Raji (cell line): ENCODE measurements around the gene ALS2CL.

Experiments
- POLR2A ChIP-seq: IDR thresholded peaks from 2 replicates; pipeline ENCODE4 v1.6.1; 2011; ENCODE audit warnings: low read depth, low read length, control low read depth; ENCODE audit not compliant: insufficient read depth

ALS2CL gene

DNA sequence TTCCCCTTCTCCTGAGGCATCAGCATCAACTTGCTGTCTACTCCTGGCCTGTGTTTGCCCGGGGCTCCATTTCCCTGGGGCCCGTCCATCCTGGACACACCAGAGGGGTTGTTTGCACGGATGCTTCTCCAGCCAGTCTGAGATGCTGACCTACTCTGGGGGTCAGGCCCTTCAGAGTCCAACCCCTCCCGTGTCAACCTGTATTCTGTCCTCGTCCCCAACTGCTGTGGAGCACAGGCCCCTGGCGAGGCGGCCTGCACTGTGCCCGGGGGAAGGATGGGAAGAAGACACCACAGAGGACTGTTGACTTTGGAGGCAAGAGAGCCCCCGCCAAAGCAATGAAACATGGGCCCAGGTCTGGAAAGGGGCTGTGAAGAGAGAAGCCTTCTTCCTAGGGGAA lies 25.8 kb downstream of the ALS2CL start:
- no peak for TF ChIP-seq POLR2A

DNA sequence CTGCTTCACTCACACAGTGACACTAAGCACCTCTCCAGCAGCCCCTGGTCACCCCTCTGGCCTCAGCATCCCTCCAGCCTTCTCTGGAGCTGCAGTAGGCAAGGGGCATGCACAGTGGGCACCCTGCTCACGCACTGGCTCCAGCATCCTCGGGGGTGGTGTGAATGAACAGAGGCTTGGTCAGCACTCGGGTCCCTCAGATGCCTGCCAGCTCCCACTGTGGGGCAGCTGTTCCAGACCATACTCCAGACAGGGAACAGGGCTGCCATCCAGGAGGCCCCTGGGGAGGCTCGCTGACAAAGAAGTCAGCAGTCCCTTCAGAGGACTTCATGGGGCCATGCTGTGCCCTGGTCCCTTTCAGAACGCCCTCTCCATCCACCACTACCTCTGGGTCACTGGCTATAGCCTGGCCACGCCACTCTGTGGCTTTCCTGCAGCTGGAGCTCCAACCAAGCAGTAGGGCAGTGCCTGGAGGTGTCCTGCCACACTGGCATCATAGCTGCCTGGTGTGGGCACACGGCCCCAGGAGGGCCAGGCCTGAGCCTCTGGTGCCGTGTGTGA lies 26.3 kb downstream of the ALS2CL start:
- TF ChIP-seq POLR2A: no peak

DNA sequence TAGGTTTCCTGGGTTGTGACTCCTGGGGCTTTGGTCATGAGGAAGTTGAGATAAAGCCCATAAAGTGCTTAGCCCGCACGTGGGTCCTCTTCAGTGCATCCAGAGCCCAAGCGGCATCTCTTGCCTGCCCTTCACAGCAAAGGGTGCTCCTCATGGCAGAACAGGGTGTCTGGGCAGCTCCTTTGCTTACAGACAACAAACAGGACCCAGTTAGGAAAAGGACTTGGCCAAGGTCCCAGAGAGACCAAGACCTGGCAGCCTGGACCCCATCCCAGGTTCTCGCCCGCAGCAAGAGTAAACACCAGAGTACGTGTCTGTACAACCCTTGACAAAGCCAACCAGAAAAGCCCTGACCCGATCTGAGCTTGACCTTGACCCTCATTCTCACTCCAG lies 27.0 kb downstream of the ALS2CL start:
- no peak for TF ChIP-seq POLR2A

DNA sequence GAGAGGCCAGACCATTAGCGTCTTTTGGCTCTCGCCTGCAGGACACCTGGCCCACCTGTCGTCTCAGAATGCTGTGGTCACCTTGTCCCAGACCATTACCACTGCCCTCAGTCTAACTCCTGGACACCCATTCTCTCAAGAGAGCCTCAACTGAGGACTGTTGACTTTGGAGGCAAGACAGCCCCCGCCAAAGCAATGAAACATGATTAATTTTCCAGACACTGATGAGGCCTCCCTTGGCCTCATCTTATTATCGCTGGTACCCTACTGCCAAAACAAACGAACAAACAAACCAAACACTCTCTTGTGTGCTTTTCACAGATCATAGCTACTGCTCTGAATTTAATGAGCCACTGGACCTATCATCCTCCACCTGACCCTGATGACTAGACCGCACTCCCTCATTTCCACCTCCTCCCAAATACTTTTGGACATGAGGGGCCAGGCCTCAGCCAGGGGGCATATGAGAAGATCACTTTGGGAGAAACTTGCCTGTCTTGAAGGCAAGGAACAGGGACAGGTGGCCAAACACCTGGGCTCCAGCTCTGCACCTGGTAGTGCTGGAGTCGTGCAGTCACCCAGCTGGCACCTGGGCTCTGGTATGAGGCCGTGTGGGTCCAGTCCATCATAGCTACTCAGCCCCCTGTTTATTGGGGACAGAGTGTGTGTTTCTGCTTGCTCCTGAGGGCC lies 27.6 kb downstream of the ALS2CL start:
- TF ChIP-seq POLR2A: no peak

DNA sequence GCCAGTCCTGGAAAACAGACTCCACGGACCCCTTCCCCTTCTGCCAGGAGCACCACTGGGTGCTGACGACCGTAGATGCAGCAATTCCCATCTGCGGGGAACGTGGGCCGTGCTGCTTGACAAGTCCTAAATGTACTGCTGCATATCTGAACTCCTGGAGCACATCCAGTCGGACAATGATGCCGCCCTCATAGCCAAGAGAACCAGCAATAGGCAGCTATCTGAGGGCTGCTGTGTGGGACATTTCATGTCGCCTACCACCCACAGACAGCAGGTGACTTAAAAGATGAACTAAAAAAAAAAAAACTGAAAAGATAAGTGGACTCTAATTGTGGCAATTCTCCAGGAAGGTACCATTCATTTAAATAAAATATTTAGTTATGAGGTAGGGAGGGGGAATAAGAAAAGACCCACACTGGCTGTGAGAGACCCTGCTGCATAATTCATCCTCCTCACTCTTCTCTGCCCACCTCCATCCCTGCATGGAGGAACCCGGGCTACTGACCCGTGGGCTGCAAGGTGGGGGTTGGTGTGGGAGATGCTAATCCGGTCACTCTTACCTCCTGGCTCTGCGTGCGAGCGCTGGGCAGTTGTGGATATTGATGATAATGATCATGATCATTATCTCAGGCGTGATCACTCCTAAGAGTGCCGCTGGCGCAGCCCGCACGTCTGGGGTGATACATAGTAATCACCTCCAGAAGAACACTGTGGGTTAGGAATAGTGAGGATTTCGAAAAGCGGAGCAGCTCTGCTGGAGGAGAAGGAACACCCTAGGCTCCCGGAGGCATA lies 28.3 kb downstream of the ALS2CL start:
- TF ChIP-seq POLR2A: no peak

DNA sequence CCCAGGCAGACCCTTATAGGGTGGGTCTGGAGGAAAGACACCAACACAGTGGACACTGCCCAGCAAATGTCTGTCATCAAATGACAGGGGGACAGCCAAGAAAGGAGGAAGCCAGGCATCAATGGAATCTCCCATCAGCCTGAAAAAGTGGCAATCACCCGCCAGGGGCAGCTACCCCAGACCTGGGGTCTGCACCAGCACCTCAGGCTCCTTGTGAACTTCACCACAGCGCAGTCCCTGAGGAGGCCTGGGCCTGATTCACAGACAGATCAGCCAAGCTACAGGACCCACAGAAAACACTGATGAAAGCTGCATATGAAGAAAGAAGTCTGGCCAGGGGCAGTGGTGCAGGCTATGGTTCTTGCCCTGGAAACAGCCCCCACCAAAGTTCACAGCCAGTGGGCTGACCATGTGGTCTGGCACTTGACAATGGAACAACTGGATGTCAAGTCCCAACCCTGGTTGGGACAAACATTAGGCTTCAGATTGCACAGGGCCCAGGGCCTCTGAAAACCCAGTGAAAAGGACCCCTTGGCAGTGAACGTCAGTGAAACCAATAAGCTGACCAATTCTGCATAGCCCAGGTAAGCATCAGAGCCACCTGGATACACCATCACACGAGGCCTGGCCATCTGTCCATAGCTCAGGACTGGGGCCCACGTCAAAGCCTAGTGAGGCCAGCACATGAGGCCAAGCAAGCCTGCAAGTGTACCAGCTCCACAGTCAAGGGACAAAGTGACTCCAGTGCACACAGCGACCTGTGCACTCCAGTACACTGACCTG lies 29.1 kb downstream of the ALS2CL start:
- TF ChIP-seq POLR2A: no peak

DNA sequence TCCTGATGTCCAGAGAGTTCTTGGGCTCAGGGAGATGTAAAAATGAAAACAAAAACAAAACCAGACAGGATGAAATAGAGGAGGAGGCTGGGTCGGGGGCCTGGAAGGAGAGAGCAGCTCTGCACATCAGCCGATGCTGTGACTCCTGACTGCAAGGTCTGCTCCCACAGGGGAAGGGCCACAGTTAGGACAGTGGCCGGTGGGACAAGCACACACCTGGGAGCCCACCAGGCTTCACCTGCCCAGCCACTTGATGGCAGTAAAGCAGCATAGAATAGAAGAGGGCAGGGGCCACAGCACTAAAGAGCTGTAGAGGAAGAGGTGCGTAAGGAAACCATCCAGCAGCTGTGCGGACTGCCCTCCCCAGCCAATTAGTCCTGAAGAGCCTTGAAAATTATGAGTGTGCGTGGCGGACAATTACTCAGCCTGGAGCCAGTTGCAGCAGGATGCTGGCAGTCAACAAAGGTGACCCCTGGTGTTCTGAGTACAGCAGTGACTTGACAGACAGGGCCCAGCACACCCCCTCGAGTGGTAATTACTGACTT lies 29.8 kb downstream of the ALS2CL start:
- TF ChIP-seq POLR2A: no peak

DNA sequence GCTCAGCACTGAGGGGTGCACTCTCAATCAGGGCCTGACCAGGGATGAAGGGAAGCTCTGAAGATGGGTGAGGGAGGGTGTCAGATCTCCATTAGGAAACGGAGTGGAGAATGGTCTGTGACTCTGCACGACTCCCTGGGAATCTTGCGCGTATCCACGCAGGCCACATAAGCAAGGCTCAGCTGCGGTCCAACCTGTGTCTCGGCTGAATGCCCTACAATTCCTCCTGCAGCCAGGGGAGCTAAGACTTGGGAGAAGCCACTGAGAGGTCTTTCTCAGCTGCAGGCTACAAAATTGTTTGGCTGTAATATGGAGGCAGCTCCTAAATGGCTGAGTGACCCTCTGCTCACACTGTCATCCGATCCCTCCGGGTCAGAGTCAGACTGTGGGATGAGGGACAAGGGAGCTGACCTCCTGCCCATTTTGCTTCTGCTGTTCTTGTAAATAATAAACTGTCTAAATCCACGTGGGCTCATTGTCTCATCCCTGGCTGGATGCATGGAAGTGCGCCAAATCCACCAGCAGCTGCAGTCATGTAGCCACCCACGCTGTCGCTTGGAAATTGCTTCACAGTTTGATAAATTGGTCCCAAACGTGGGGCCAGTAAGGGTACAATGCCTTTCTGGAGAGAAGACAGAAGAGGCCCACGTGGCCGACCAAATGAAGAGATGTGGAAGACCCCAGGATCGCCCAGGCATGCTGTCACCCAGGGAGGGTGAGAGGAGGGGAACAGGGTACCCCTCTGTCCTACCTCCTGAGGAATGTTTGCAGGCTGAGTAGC lies 30.5 kb downstream of the ALS2CL start:
- no peak for TF ChIP-seq POLR2A

DNA sequence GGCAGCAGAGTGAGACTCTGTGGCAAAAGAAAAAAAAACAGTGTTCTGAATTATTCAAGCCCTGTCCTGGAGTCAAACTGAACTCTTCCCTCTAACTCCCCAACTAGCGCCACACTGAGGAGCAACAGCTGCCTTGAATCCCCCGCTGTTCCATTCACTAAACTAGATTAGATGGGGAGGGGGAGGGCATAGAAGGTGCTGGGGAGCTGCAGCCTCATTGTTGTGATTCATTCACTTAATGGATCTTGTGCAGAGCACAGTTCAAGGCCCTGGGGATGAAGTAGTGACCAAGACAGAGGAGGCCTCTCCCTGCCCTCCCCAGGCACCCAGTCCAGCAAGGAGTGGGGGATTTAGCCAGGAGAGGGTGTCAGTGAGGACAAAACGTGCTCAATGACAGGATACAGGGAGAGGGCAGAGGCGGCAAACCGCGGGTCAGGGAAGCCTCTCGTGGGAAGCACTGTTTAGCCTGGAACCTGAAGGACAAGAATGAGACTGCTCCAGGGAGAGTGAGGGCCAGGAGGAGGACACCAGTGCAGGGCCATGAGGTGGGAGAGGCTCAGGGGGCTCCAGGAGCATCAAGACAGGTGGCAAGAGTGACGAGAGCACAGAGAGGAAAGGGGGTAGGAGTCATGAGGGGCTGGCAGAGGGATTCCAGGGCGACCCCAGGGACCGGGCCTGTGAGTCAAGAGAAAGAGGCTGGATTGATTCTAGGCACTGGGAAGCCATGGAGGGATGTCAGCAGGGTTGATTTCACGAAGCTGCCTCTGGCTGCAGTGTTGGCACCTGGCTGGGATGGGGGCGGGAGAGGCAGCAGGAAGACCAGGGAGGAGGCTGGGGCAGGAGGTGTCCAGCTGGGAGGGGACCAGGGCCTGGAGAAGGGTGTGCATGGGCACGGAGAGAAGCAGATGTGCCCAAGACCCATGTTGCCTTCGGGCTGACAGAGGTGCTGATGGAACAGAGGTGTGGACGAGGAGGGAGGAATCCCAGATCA lies 31.4 kb downstream of the ALS2CL start:
- TF ChIP-seq POLR2A: no peak

DNA sequence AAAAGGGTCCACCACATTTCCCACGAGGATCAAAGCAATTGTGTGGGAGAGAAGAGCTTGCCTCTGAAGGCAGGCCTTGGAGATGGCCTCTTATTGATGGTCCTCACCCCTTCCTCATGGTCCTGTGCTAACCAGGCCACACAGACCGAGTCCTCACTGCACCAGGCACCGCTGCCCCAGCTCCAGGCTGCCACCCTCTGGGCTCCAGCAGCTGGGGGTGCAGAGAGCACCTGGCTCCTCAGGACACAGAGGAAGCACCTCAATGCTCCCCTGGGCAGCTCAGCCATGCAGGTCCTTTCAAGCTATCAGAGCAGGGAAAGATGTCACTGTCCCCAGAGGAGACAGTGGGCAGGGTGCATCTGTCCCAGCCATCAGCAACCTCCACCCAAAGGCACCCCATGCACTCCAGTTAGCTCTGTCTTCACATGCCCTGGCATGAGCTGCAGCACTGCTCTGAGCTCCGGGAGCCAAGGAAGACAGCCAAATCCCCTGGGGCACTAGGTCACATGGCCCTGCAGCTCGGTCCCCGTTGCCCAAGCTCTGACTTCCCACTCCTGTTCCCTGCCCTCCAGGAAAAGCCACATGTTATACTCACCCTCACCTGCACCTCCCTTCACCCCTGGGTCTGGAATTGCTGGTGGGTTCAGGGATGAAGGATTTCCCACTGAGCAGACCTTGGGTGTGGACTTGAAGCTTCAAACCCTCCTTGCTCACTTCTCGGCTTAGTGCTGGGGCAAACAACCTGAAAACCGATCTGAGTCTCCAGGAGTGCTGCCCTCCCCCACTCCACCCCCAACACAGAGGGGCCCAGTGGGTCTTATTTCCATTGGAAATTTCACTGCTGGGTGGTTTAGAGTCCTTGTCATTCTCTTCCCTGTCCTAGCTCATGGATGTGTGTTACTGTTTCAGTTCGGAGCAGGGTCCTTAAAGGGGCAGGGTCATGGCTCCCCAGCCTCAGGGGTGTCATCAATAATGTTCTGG lies 32.6 kb downstream of the ALS2CL start:
- TF ChIP-seq POLR2A: no peak

DNA sequence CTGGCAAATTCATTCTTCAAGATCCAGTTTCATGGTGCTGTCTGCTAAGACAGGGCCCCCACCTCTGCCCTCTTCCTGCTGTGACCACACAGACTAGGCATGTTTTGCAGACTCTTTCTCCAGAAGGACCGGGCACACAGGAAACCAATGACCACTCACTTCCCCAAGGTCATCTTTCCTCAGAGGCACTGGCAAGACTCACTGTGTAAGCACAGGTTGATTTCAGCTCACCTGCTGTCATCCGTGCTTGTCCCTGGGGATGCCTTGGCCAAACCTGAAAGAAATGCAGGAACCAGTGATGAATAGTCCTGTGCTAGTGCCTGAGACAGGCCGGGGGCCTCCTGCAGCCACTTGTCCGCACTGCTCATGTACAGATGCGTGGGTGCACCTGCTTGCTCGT lies 33.5 kb downstream of the ALS2CL start:
- no peak for TF ChIP-seq POLR2A

DNA sequence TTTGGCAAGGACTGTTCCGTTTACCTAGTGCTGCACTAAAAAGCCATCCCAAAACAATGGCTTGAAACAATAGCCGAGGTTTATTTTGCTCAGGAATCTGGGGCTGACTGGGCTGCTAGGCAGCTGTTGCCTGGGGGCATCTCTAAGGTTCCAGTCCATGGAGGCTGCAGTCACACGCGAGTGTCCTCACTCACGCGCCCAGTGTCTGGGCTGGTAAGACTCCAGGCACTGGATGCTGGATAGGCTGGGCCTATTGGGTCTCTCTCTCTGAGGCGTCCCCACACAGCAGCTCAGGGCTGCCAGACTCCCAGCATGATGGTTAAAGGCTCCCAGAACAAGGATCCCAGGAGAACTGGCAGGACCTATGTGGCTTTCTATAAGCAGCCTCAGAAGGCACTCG lies 34.2 kb downstream of the ALS2CL start:
- no peak for TF ChIP-seq POLR2A
